HepG2 (cell line): ENCODE data around the gene PSMC5. TPM values are rescaled to one million over a fixed set of nuclear protein-coding genes. Genes with fewer than 3 reads are reported as not detected.

Experiments
- CHD4 ChIP-seq: fragments of 200-600 bp; sonication (generic); IDR thresholded peaks from 2 replicates; pipeline ENCODE4 v1.7.0; 2017; ENCODE audit warnings: mild to moderate bottlenecking, low read length, borderline replicate concordance
- EEA1 ChIP-seq: sonication (generic); formaldehyde crosslinking; IDR thresholded peaks from 2 replicates; pipeline ENCODE4 v1.5.1; 2020; ENCODE audit warnings: mild to moderate bottlenecking, missing genetic modification reagents, borderline replicate concordance
- IKZF4 ChIP-seq: sonication (generic); formaldehyde crosslinking; IDR thresholded peaks from 2 replicates; pipeline ENCODE4 v1.5.1; 2020; ENCODE audit warnings: borderline replicate concordance, mild to moderate bottlenecking, low read depth, missing genetic modification reagents; ENCODE audit errors: not compliant biosample characterization
- ZNF160 ChIP-seq: sonication (generic); formaldehyde crosslinking; IDR thresholded peaks from 2 replicates; pipeline ENCODE4 v1.8.0; 2022; ENCODE audit warnings: mild to moderate bottlenecking, inconsistent platforms, missing genetic modification reagents
- ZNF333 ChIP-seq: sonication (generic); formaldehyde crosslinking; IDR thresholded peaks from 2 replicates; pipeline ENCODE4 v1.4.0; 2020; ENCODE audit warnings: mild to moderate bottlenecking, missing genetic modification reagents, borderline replicate concordance
- ZNF430 ChIP-seq: sonication (generic); formaldehyde crosslinking; IDR thresholded peaks from 2 replicates; pipeline ENCODE4 v1.9.0; 2021; ENCODE audit warnings: mild to moderate bottlenecking, missing genetic modification reagents
- ZNF781 ChIP-seq: sonication (generic); formaldehyde crosslinking; IDR thresholded peaks from 2 replicates; pipeline ENCODE4 v1.5.1; 2020; ENCODE audit warnings: borderline replicate concordance, mild to moderate bottlenecking, missing genetic modification reagents; ENCODE audit errors: not compliant biosample characterization
- polyA plus RNA-seq, 8 experiments: library from polyadenylated mRNA; depleted of rRNA in 3 of 8; stranded (reverse) in 7 of 8; unstranded in 1 of 8; fragments of >200 nt; fragmentation: Illumina TruSeq in 4 of 8; extraction: Trizol in 4 of 8; gene quantifications; 2 replicates each; pipeline versions ENCODE4 v1.2.1 to v1.2.3, GENCODE V29; 2011 to 2016; ENCODE audit warnings: low read depth in 4 of 8, missing spikeins in 1 of 8, mixed read lengths in 1 of 8; ENCODE audit not compliant: insufficient read depth in 1 of 8
- total RNA-seq, 5 experiments: library from RNA; depleted of rRNA; stranded (reverse); fragments of >200 nt; fragmentation: Illumina TruSeq; extraction: Trizol; gene quantifications; 2 replicates each; pipeline ENCODE4 v1.2.3, GENCODE V29; 2016; ENCODE audit warnings: low read depth in 1 of 5
- TF ChIP-seq, protein P1 (sequence below): sonication (generic); formaldehyde crosslinking; IDR thresholded peaks from 2 replicates; pipeline ENCODE4 v1.4.0; 2020; ENCODE audit warnings: mild to moderate bottlenecking, missing genetic modification reagents
- TF ChIP-seq, protein P2 (sequence below): sonication (generic); formaldehyde crosslinking; IDR thresholded peaks from 2 replicates; pipeline ENCODE4 v1.4.0; 2020; ENCODE audit warnings: missing genetic modification reagents, mild to moderate bottlenecking, borderline replicate concordance
- TF ChIP-seq, protein P3 (sequence below): sonication (generic); formaldehyde crosslinking; IDR thresholded peaks from 2 replicates; pipeline ENCODE4 v1.5.1; 2020; ENCODE audit warnings: mild to moderate bottlenecking, missing genetic modification reagents, borderline replicate concordance

Gene PSMC5
- total and polyA plus RNA-seq, 2 of the 13 experiments (the other 11 are each of a cell fraction or from before 2014, with no cell fraction given): 35.3 to 128 TPM

DNA sequence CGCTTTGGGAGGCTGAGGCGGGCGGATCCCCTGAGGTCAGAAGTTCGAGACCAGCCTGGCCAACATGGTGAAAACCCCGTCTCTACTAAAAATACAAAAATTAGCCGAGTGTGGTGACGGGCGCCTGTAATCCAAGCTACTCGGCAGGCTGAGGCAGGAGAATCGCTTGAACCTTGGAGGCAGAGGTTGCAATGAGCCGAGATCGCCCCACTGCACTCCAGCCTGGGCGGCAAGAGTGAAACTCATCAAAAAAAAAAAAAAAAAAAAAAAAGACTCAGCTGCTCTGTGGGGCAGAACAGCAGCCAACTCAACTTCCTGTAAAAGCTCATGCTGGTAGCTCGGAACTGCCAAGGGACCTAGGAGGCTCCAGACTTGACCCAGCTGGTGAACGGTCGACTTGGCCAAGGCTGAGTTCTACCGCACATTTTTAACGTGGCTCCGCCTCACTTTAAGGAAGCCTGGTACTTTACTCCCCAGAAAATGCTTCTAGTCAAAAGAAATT lies 16.2 kb downstream of the PSMC5 start (continued):
- TF ChIP-seq, protein P1, sequence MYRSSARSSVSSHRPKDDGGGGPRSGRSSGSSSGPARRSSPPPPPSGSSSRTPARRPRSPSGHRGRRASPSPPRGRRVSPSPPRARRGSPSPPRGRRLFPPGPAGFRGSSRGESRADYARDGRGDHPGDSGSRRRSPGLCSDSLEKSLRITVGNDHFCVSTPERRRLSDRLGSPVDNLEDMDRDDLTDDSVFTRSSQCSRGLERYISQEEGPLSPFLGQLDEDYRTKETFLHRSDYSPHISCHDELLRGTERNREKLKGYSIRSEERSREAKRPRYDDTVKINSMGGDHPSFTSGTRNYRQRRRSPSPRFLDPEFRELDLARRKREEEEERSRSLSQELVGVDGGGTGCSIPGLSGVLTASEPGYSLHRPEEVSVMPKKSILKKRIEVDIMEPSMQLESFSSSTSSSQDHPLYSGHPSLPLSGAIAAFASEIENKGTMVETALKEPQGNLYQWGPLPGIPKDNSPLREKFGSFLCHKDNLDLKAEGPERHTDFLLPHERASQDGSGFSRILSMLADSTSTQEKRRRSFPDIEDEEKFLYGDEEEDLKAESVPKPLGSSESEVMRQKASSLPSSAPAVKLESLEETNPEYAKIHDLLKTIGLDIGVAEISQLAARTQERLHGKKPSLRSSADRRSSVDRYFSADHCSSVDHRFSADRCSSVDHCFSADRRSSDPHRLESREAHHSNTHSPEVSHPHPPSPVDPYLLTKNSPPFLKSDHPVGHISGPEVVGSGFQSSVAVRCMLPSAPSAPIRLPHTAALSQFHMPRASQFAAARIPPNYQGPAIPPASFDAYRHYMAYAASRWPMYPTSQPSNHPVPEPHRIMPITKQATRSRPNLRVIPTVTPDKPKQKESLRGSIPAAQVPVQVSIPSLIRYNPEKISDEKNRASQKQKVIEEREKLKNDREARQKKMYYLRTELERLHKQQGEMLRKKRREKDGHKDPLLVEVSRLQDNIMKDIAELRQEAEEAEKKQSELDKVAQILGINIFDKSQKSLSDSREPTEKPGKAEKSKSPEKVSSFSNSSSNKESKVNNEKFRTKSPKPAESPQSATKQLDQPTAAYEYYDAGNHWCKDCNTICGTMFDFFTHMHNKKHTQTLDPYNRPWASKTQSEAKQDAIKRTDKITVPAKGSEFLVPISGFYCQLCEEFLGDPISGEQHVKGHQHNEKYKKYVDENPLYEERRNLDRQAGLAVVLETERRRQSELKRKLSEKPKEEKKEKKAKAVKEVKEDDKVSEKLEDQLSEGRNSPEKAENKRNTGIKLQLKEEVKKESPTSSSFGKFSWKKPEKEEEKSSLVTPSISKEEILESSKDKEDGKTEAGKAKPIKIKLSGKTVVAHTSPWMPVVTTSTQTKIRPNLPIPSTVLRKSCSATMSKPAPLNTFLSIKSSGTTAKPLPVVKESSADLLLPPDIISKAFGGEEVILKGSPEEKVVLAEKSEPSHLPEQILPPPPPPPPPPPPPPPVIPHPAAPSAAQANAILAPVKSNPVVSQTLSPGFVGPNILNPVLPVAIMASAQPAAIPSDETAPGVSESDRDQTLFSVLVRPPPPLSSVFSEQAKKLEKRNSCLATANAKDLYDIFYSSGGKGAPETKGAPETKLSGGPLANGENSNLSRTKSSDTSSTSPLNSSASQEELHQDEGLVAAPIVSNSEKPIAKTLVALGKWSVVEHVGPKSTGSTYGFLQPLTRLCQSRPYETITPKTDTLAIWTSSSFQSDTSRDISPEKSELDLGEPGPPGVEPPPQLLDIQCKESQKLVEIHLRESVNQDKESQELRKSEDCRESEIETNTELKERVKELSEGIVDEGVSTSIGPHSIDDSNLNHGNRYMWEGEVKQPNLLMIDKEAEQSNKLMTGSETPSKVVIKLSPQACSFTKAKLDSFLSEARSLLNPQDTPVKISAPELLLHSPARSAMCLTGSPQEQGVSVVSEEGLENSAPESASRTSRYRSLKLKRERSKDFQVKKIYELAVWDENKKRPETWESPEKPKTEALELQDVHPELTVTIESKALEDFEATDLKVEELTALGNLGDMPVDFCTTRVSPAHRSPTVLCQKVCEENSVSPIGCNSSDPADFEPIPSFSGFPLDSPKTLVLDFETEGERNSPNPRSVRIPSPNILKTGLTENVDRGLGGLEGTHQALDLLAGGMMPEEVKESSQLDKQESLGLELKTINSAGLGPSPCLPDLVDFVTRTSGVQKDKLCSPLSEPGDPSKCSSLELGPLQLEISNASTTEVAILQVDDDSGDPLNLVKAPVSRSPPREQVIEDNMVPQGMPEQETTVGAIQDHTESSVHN (CRISPR knock-in tag): 0 out of 2 replicates have a peak, but pooled peaks have one; percentile 65
- TF ChIP-seq, protein P2, sequence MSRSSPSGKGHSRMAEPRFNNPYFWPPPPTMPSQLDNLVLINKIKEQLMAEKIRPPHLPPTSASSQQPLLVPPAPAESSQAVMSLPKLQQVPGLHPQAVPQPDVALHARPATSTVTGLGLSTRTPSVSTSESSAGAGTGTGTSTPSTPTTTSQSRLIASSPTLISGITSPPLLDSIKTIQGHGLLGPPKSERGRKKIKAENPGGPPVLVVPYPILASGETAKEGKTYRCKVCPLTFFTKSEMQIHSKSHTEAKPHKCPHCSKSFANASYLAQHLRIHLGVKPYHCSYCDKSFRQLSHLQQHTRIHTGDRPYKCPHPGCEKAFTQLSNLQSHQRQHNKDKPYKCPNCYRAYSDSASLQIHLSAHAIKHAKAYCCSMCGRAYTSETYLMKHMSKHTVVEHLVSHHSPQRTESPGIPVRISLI (CRISPR knock-in tag): peak; percentile 91
- TF ChIP-seq ZNF160 (CRISPR knock-in tag): peak; percentile 55; the same call in 1 of the 2 replicates
- peak; percentile 50; the same call in 1 of the 2 replicates for TF ChIP-seq ZNF430 (CRISPR knock-in tag)
- peak; percentile 69 for TF ChIP-seq IKZF4 (CRISPR knock-in tag)
- TF ChIP-seq ZNF333 (CRISPR knock-in tag): 0 out of 2 replicates have a peak, but pooled peaks have one; percentile 23
- peak; percentile 94; the same call in 1 of the 2 replicates for TF ChIP-seq CHD4
- peak; percentile 27 for TF ChIP-seq ZNF781 (CRISPR knock-in tag)
- 0 out of 2 replicates have a peak, but pooled peaks have one; percentile 19 for TF ChIP-seq EEA1 (CRISPR knock-in tag)
- TF ChIP-seq, protein P3, sequence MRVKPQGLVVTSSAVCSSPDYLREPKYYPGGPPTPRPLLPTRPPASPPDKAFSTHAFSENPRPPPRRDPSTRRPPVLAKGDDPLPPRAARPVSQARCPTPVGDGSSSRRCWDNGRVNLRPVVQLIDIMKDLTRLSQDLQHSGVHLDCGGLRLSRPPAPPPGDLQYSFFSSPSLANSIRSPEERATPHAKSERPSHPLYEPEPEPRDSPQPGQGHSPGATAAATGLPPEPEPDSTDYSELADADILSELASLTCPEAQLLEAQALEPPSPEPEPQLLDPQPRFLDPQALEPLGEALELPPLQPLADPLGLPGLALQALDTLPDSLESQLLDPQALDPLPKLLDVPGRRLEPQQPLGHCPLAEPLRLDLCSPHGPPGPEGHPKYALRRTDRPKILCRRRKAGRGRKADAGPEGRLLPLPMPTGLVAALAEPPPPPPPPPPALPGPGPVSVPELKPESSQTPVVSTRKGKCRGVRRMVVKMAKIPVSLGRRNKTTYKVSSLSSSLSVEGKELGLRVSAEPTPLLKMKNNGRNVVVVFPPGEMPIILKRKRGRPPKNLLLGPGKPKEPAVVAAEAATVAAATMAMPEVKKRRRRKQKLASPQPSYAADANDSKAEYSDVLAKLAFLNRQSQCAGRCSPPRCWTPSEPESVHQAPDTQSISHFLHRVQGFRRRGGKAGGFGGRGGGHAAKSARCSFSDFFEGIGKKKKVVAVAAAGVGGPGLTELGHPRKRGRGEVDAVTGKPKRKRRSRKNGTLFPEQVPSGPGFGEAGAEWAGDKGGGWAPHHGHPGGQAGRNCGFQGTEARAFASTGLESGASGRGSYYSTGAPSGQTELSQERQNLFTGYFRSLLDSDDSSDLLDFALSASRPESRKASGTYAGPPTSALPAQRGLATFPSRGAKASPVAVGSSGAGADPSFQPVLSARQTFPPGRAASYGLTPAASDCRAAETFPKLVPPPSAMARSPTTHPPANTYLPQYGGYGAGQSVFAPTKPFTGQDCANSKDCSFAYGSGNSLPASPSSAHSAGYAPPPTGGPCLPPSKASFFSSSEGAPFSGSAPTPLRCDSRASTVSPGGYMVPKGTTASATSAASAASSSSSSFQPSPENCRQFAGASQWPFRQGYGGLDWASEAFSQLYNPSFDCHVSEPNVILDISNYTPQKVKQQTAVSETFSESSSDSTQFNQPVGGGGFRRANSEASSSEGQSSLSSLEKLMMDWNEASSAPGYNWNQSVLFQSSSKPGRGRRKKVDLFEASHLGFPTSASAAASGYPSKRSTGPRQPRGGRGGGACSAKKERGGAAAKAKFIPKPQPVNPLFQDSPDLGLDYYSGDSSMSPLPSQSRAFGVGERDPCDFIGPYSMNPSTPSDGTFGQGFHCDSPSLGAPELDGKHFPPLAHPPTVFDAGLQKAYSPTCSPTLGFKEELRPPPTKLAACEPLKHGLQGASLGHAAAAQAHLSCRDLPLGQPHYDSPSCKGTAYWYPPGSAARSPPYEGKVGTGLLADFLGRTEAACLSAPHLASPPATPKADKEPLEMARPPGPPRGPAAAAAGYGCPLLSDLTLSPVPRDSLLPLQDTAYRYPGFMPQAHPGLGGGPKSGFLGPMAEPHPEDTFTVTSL (CRISPR knock-in tag): peak; percentile 11; the same call in 1 of the 2 replicates
